Measurements from ENCODE around the gene EPRS1.

The EPRS1 gene

GRCh38 chr1:220007438-220007837, 38.9 kb downstream of the EPRS1 start:
- Histone ChIP-seq H3K9me3 (ENCODE audit: control insufficient read depth, insufficient read depth, low read length) (no peaks in the 10 kb centered on the region), H3K36me3 (ENCODE audit: insufficient read depth, low read length) (peaks cover 9% of the 10 kb centered on the region), H3K9ac (ENCODE audit: low read depth, low read length) (no peak overlapping the region), H3K4me1 (ENCODE audit: insufficient read depth, low read length) (no peaks in the 10 kb centered on the region)

- no peak overlapping the region for H3K9ac ChIP-seq (ENCODE audit: low read depth, low read length)
- no peaks in the 10 kb centered on the region for H3K4me1 ChIP-seq (ENCODE audit: insufficient read depth, low read length)
- no peaks in the 10 kb centered on the region for H3K9me3 ChIP-seq (ENCODE audit: control insufficient read depth, insufficient read depth, low read length)
- peaks cover 17% of the 10 kb centered on the region for H3K36me3 ChIP-seq (ENCODE audit: insufficient read depth, low read length)
Measured at GRCh38 chr1:220005489-220005888, 40.8 kb downstream of the EPRS1 start.

- Histone ChIP-seq H3K4me1 (ENCODE audit: insufficient read depth, low read length) (no peaks in the 10 kb centered on the region), H3K9ac (ENCODE audit: low read depth, low read length) (no peak overlapping the region), H3K9me3 (ENCODE audit: control insufficient read depth, insufficient read depth, low read length) (no peaks in the 10 kb centered on the region), H3K36me3 (ENCODE audit: insufficient read depth, low read length) (peaks cover 17% of the 10 kb centered on the region)
Measured at GRCh38 chr1:220003610-220004299, 42.5 kb downstream of the EPRS1 start.

GRCh38 chr1:220003015-220003414, 43.3 kb downstream of the EPRS1 start:
- Histone ChIP-seq H3K9me3 (ENCODE audit: control insufficient read depth, insufficient read depth, low read length) (no peaks in the 10 kb centered on the region), H3K9ac (ENCODE audit: low read depth, low read length) (no peak overlapping the region), H3K4me1 (ENCODE audit: insufficient read depth, low read length) (no peaks in the 10 kb centered on the region), H3K36me3 (ENCODE audit: insufficient read depth, low read length) (peaks cover 17% of the 10 kb centered on the region)

GRCh38 chr1:220001095-220001501, 45.2 kb downstream of the EPRS1 start:
- Histone ChIP-seq H3K9ac (ENCODE audit: low read depth, low read length) (no peak overlapping the region), H3K4me1 (ENCODE audit: insufficient read depth, low read length) (no peaks in the 10 kb centered on the region), H3K36me3 (ENCODE audit: insufficient read depth, low read length) (peaks cover 22% of the 10 kb centered on the region), H3K9me3 (ENCODE audit: control insufficient read depth, insufficient read depth, low read length) (no peaks in the 10 kb centered on the region)

GRCh38 chr1:219999821-220000220, 46.5 kb downstream of the EPRS1 start:
- H3K9ac ChIP-seq (ENCODE audit: low read depth, low read length): no peak overlapping the region
- H3K36me3 ChIP-seq (ENCODE audit: insufficient read depth, low read length): peaks cover 29% of the 10 kb centered on the region
- no peaks in the 10 kb centered on the region for H3K4me1 ChIP-seq (ENCODE audit: insufficient read depth, low read length)
- H3K9me3 ChIP-seq (ENCODE audit: control insufficient read depth, insufficient read depth, low read length): no peaks in the 10 kb centered on the region
